ENCODE measurements around the gene DRD4.

DRD4 gene

DNA sequence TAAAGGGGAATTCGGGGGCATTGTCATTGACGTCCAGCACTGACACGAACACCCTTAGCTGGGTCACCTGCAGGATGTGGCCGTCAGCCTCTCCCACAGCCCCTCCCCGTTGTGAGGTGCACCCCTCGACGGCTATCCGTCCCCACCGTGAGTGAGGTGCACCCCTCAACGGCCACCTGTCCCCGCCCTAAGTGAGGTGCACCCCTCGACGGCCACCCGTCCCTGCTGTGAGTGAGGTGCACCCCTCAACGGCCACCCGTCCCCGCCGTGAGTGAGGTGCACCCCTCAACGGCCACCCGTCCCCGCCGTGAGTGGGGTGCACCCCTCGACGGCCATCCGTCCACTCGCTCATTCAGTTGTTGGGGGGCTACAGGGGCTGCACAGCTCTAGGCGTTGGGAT, 15.2 kb upstream of the DRD4 start:
- no peak for DNase-seq (ENCODE audit: low spot score)

DNA sequence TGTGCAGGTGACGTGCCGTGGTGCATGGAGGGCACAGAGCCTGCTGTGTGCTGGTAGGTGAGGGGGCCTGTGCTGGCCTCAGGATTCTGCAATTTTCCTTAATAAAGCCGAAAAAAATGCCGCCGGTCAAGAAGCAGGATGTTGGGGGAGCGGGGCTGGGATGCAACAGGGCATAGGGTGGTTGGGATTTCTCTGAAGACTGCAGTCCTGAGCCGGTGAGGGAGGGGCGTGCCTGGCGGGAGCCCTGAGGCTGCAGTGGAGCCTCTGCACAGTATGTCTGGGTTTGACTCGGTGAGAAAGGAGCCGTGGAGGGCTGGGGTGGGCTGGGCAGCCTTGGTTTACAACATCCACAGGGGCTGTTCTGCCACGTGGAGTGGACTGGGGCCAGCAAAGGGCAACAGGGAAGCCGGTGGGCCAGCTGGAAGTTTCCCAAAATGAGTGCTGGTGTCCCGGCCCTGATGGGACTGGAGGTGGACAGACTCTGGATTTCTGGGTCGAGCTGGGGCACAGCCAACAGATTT, 13.7 kb upstream of the DRD4 start:
- DNase-seq (ENCODE audit: low spot score) = peak; percentile 40

DNA sequence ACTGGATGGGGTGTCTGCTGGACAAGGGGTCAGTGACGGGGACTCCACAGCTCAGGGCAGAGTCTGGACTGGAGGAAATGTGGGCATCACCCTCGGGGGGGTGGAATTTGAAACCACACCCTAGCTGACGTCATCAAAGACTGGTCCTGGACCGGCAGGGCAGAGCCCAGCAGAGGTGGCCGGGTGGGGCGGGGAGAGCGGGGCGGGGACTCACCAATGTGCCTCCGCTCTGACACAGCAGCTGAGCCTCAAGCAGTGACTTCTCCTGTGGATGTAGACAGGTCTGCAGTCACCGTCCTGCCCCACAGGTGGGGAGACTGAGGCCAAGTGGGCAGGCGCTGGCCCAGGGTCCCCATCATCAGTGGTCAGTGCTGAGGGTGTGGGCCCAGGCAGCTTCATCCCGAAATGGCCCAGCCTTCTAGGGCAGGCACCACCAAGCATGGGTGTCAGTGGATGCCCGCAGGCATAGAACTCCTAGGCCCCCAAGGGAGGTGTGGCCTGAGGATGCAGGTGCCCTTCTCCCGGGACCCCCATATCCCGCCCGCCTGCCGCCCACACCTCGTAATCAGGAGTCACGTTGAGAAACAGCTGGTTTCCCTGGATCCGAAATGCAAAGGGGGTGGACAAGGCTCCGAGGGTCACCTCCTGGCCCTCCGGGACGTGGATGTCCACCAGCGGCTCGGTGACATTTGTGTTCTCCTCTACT, 12.9 kb upstream of the DRD4 start:
- DNase-seq (ENCODE audit: low spot score) = no peak

DNA sequence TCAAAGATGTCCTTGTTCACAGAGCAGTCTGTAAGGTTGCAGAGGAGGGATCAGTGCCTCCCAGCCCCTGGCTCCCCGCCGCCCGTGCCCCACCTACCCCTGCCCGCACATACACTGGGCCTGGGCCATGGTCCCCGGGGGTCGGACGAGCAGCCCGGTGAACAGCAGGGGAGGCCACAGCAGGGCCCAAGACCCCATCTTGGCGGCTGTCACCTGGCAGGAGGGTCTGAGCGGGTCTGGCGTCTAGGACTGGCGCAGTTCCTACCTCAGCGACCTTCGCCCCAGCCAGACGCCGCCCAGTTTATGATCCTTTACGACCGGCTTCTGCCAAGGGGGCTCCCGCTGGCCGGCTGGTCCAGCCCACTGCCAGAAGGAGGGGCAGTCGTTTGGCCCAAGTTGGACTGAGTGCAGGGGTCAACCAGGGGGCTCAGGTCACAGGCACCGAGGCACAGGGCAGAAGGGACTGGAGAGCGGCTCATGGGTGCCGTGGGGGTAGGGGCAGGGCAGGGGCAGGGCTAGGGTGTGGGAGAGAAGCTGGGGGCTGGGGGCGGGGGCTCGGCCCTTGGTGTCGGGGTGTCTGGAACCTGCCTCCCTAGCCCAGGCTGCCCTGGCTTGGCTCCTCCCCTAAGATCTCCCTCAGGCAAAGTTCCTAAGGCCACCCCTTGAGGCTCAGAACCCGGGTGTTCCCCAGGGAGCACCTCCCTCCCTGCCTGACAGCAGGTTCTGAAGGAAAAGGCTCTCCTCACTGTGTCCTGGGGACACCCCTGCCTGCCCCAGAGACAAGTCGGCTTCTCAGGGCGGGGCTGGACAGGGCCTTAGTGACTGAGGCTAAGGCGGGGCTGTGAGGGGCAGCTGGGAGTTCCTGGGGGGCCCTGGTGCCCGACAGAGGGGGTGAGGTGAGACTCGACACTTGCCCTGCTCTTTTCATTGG, 12.1 kb upstream of the DRD4 start, which contains the start of gene CDHR5:
Gene CDHR5, minus strand, starts transcription at position 251 of the 931 bp plus-strand sequence. Its CDS starts 53 bp downstream, at position 198.
- DNase-seq (ENCODE audit: low spot score) = peak; percentile 43

DNA sequence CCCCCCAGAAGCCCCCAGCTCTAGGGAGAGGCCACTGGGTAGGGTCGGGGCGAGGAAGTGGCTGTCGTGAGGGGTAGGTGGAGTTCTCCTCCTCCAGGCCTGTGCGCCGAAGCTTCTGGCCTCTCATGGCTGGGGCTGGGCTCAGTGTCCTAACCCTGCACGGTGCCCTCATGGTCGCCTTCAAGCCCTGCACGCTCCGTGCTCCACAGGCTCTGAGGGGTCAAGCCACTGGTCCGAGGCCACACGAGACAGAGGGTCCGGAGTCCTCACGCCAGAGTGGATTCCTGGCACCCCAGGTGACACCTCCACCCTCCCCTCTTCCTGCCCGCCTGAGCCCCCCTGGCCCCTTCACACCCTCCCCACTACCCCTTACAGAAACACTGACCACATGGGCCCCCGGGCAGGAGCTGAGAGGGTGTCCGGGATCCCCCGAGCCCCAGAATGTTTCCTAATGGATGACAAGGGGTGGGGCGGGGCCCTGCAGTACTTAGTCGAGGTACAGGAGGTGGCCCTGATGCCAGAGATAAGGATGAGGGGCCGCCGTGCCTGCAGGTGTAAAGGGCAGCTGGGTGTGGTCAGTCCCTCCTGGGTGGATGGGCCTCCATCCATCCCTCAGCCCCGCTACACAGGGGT, 11.3 kb upstream of the DRD4 start:
- peak; percentile 44 for DNase-seq (ENCODE audit: low spot score)

DNA sequence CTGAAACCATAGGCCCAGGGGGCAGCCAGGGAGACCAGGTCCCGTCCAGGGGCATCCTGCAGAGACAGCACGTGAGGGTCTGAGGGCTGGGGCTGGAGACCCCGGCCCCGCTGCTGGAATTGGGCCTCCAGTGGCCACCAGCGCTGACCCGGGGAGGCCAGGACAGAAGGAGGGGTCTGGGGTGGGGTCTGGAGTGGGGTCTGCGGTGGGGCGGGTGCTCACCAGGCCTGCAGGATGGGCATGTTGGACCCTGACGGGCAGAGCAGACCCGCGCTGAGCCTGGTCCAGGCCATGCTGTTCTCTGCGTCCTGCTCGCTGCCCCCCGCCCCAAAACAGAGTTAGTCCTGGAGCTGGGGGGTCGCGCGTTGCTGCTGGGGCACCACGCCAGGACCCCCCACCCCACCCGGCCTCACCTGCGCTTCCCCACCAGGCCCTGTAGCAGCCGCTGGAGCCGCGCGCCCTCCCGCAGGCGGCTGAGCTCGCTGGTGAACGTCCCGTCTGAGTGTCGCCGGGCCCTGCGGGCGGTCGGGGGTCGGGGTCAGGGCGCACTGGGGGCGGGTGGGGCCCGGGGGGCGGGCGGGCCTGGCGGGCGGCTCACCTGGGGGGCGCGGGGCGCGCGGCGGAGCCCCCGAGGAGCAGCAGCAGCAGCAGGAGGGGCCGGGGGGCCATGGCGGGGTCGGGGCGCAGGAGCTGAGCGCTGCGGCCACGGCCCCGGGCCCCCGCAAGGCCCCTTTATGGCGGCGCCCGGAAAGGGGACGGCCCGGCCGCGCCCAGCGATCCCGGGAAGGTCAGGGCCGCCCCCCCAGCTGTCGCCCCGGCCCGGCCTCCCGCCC, 10.4 kb upstream of the DRD4 start, which contains the start of gene SCT:
Gene SCT, minus strand, starts transcription at position 707 of the 833 bp plus-strand sequence. Its CDS starts 38 bp downstream, at position 669.
- peak; percentile 55 for DNase-seq (ENCODE audit: low spot score)

DNA sequence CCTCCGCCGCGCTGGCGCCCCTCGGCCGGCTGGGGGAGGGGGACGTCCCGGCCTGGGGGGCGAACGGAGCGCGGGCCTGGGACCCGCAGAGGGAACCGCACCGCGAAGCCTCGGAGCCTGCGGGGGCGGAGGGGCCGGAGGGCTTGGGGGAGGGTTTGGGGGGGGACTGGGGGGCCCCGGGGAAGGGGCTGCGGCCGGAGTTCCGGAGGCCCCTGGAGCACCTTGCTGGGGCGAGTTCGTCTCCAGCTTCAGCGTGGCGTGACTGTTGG, 9.8 kb upstream of the DRD4 start:
- peak; percentile 41 for DNase-seq (ENCODE audit: low spot score)

DNA sequence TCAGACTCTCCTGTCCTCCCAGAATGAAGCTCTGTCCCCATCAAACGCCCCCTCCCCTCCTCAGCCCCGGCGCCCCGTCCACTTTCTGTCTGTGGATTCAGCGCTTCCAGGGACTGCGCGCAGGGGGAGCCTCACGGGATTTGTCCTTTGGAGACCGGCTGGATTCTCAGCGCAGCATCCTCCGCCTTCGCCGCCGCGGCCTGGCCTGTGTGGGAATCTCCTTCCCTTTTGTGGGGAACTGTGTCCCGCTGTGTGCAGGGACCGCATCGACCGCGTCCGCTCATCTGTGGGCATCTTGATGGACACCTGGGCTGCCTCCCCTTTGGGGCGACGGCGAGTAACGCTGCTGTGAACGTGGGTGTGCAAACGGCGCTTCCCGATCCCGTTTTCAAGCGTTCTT, 9.0 kb upstream of the DRD4 start:
- DNase-seq (ENCODE audit: low spot score) = peak; percentile 46

DNA sequence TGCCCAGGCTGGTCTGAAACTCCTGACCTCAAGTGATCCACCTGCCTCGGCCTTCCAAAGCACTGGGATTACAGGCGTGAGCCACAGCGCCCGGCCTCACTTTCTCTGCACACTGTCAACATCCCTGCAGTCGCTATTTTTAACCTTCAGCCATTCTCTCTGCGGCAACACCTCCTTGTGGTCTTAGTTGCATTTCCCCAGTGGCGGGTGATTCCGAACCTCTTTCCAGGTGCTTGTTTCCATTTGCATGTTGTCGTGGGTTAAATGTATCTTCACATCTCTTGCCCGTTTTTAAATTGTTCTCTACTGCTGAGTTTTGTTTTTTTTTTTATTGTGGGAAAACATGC, 7.9 kb upstream of the DRD4 start:
- DNase-seq (ENCODE audit: low spot score) = no peak

DNA sequence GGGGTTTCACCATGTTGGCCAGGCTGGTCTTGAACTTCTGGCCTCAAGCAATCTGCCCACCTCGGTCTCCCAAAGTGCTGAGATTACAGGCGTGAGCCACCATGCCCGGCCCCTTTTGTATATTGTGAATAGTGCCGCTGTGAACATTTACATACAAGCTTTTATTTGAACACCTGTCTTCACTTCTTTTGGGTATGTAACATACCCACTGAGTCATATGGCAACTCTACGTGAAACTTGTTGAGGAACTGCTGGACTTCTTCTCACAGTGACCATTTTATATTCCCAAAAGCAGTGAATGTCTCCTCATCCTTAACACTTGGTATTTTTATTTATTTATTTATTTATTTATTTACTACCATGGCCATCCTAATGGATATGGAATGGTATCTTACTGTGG, 6.2 kb upstream of the DRD4 start:
- no peak for DNase-seq (ENCODE audit: low spot score)

DNA sequence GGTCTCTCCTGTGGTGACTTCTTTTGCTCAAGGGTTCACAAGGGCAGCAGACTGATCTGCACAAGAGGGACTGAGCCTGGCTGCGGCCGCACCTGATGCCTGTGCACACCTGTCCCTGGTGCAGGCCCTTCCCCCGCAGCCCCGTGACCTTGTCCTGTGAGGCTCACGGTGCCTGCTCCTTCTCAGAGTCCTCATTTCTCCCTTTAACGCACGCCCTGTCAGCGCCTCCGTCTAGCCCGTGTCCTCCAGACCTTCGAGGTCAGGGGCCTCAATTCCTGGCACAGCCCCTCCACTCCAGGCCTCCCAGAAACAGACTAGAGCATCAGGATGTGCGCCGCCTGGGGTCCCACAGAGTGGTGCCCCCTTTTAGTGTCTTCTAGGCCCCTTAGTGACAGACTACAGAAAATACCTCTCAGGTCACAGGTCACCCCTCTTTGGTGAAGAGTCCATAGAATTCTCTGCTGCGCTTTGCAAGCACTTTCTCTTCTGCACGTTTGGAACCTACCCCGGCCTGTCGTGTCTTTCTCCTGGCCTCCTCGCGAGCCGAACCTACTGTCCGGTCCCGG, 1.0 kb upstream of the DRD4 start:
- peak; percentile 47 for DNase-seq (ENCODE audit: low spot score)

DNA sequence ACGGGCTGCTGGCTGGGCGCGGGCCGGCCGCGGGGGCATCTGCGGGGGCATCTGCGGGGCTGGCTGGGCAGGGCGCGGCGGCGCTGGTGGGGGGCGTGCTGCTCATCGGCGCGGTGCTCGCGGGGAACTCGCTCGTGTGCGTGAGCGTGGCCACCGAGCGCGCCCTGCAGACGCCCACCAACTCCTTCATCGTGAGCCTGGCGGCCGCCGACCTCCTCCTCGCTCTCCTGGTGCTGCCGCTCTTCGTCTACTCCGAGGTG, 194 bp downstream of the DRD4 start:
- DNase-seq (ENCODE audit: low spot score) = no peak

DNA sequence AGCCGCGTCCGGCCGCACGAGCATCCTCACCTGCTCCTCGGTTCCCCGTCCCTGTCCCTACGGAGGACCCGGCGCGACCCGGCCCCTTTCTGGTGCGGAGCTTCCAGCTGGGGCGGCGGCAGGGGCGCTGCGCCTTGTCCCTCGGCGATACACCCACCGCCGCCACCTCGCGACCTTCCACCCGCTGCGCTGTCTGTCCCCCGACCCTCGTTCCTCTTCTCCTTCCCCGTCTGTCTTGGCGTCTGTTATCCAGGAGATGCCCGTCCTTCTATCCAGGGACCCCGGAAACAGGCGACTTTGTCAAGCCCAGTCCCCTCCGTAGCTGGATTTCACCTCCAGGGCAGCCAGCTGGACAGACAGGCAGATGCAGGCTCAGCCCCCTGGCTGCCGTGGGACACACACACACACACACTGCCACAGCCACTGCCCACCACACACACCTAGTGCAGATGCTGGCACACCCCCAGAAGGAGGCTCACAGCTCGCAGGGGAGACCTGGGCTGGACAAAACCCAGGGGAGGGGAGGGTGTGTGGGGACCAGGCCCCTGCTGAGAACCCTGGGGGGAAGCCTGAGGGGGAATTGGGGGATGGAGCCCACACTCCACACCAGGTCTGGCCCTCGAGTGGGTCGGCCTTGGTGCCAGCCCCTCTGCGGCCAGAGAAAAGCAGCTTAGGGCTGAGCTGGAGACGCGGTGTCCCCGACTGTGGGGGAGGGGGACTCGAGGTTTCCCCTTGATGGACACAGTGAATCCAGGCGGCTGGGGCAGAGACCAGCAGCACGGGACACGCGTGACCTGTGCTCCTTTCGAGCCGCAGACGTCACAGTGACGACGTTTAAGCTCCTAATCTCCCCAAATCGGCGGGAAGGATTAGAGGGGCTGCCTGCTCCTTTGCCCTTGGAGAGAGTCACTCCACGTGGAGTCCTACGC, 788 bp downstream of the DRD4 start:
- peak; percentile 66 for DNase-seq (ENCODE audit: low spot score)

DNA sequence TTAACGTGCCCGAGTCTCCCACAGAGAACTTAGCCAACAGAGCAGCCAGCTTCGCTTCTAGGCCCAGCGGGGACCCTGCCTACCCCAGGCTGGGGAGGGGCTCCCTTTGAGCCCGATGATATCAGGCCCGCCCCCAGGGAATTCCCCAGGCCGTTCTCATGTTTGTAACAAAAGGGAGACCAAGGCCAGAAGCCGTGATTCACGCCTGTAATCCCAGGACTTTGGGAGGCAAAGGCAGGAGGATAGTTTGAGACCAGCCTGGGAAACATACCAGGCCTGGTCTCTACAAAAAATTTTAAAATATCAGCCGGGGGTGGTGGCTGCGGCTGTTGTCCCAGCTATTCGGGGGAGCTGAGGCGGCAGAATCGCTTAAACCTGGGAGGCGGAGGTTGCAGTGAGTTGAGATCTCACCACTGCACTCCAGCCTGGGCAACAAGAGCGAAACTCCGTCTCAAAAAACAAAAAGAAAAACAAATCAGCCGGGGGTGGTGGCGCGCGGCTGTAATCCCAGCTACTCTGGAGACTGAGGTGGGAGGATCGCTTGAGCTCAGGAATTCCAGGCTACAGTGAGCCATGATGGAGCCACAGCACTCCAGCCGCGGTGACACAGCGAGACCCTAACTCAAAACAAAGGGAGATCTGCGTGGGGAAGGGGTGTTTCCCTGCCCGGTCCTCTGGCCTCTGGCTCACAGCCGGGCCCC, 1.7 kb downstream of the DRD4 start:
- peak; percentile 80 for DNase-seq (ENCODE audit: low spot score)

DNA sequence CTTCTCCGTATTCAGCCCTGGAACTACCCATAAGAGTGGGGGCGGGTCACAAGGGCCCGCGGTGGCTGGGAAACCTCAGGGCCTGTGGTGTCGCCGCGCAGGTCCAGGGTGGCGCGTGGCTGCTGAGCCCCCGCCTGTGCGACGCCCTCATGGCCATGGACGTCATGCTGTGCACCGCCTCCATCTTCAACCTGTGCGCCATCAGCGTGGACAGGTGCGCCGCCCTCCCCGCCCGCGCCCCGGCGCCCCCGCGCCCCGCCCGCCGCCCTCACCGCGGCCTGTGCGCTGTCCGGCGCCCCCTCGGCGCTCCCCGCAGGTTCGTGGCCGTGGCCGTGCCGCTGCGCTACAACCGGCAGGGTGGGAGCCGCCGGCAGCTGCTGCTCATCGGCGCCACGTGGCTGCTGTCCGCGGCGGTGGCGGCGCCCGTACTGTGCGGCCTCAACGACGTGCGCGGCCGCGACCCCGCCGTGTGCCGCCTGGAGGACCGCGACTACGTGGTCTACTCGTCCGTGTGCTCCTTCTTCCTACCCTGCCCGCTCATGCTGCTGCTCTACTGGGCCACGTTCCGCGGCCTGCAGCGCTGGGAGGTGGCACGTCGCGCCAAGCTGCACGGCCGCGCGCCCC, 2.4 kb downstream of the DRD4 start:
- DNase-seq (ENCODE audit: low spot score) = no peak

DNA sequence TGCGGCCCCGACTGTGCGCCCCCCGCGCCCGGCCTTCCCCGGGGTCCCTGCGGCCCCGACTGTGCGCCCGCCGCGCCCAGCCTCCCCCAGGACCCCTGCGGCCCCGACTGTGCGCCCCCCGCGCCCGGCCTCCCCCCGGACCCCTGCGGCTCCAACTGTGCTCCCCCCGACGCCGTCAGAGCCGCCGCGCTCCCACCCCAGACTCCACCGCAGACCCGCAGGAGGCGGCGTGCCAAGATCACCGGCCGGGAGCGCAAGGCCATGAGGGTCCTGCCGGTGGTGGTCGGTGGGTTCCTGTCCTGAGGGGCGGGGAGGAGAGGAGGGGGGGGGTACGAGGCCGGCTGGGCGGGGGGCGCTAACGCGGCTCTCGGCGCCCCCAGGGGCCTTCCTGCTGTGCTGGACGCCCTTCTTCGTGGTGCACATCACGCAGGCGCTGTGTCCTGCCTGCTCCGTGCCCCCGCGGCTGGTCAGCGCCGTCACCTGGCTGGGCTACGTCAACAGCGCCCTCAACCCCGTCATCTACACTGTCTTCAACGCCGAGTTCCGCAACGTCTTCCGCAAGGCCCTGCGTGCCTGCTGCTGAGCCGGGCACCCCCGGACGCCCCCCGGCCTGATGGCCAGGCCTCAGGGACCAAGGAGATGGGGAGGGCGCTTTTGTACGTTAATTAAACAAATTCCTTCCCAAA, 3.1 kb downstream of the DRD4 start:
- peak; percentile 64 for DNase-seq (ENCODE audit: low spot score)

DNA sequence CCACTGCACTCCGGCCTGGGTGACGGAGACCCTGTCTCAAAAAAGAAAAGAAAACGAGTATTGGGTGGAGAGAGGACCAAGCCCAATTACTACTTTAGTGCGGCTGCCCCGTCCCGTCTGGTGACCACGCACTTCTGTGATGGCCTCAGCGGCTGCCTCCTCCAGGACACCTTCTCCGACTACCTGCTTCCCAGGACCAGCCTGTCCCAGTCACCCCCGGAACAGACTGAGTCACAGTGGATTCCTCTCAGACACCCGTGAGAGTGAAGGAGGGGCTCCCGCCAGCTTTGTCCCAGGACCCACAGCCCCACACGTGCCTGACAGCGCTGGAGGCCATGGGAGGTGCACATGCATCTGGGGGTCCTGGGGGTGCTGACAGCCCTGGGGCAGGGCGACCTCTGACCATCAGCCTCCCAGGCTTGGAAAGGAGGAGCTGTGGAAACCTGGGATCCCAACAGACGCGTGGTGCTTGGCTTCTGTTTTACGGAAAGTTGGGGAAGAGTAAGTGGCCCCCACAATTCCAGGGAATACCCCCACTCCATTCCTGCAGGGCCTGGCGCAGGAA, 4.8 kb downstream of the DRD4 start:
- no peak for DNase-seq (ENCODE audit: low spot score)

DNA sequence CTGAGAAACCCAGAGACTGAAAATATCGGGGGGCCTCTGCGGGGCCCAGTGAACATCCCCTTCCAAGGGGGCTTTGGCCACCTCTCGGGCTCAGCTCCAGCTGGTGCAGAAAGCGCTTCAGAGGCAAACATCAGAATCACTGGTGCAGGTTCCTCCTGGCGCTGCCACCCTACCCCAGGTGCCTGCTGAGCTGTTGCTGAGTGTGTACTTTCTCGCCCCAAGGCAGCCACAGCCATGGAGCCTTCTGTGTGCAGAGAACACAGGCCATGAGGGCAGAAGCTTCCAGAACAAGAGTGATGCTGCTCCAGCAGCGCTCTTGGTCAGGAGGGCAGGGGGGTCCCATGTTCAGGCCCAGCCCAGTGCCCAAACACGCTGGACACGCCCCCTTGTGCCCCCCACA, 6.3 kb downstream of the DRD4 start:
- no peak for DNase-seq (ENCODE audit: low spot score)

Measured in ecto neural progenitor cell (in vitro differentiated cells).